Measurements from ENCODE around the gene CPSF4L.

Gene CPSF4L

DNA sequence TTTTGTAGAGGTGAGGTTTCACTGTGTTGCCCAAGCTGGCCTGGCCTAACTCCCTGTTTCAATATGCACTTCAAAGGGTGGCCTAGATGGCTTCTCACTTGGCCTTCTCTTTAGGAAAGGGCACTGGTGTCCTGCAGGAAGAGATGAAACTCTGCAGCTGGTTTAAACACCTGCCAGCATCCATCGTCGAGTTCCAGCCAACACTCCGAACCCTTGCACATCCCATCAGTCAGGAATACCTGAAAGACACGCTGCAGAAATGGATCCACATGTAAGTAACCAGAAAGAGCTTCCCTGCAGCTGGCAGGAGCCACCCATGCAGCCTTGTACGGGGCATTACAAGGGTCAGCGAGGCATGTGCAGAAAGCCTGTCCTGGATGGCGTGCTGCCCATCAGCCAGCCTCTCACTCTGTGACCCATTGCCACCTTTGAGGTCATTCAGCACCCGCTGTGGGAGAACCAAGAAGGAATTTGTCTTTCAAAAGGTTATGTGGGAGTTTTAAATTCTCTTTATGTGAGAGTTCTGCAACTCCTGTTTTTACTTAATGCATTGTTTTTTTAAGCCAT, 61.8 kb downstream of the CPSF4L start:
- DNase-seq = no peak

DNA sequence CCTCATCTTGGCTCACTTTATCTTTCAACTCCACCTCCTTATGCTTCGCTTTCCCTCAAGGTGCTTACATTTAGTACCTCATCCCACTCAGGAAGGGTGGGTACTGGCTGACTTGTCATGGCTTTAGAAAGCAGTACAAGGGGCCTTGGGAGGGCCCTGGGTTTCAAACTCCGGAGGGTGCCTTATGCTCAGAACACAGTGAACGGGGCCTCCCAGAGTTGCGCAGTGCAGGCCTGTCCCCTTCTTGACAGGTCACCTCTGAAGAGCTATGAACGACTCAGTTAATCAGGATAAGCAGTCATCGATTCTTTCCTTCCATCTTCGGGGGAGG, 62.8 kb downstream of the CPSF4L start:
- no peak for DNase-seq

All from CD4-positive, alpha-beta T cell treated with Interleukin-17A for 1 hour (primary cell).